ENCODE measurements around the gene BCORL1.

The BCORL1 gene

DNA sequence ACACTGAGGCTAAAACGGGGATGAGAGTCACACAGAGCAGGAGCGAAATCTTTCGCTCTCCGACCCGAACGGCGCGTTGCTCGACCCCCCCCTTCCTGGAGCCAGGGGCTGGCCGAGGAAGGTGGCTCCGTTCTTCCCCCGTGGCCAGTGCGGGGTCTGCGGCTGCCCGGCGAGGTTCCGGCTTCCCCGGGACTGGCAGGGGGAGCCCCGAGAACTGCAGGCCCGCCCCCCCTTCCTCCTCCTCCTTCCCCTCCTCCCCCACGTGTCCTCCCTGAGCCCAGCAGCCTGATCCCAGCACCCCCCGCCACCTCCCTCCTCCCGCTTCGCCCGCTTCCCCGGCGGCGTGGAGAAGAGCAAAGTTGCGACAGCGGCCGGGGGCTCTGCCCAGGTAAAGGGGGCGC is 2.4 kb upstream of the BCORL1 start:
- H3K27me3 Mint-ChIP-seq, result peaks cover 6% of the 10 kb centered on the region
- no peaks in the 10 kb centered on the region for H3K36me3 Mint-ChIP-seq (ENCODE audit: low read depth)
- H3K27ac Mint-ChIP-seq, result no peak overlapping the region
- intact Hi-C loops (cut with micrococcal nuclease), result loop anchor here (5.0 kb wide), 1 partner anchor 922 kb away; the partner anchor contains the start of gene ENOX2
- peak overlapping the region; percentile 66 for H3K4me3 Mint-ChIP-seq
- no peaks in the 10 kb centered on the region for H3K9me3 Mint-ChIP-seq
- peaks cover 14% of the 10 kb centered on the region for H3K4me1 Mint-ChIP-seq (ENCODE audit: low read depth)

DNA sequence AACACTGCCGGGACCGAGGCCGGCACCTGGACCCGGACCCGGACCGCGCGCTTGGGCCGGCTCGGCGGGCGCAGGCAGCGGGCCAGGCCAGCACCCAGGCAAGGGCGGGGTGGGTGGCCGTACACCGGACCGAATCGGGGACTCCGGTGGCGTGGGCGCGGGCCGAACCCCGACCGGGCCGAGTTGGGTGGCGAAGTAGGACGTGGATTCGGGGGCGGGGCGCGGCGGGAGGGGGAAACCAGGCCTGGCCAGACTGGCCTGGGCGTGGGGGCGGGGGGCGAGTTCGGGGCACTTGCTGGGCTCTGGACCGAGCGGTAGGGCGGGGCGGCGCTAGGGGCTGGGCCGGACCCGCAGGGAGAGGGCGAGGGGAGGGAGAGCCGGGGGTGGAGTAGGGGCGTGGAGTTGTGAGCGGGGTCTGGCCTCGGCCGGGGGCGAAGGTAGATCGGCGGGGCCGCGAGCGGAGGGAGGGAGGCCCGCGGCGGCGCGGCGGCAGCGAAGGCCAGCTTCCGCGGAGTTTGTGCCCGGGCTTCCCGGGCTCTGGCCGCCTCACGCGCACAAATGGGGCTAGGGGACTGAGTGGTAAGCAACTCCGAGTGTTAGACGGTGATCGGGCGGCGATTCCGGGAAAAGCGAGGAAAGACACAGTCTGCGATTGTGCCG is 1.8 kb upstream of the BCORL1 start:
- H3K4me3 Mint-ChIP-seq, result no peak overlapping the region

DNA sequence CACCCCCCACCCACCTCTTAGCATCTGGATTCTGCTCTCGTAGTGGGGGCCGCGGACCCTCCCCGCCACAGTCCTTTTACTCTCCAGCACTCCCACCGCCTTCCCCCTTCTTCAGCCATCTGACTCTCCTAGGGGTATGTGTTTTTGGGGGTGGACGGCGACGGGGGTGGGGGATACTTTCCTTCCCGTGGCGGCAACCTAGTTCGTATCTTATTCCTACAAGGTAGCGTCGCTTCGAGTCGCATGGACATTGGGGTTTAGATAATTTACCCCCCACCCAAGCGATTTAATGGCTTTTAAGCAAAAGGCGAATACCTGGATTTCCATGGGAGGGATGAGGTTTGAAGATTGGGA is 1.3 kb upstream of the BCORL1 start:
- Mint-ChIP-seq H3K27ac (no peak overlapping the region), H3K4me1 (ENCODE audit: low read depth) (peaks cover 19% of the 10 kb centered on the region), H3K9me3 (no peaks in the 10 kb centered on the region), H3K27me3 (peaks cover 5% of the 10 kb centered on the region), H3K4me3 (no peak overlapping the region), H3K36me3 (ENCODE audit: low read depth) (no peaks in the 10 kb centered on the region)
- intact Hi-C loops (cut with micrococcal nuclease), result loop anchor here (5.0 kb wide), 1 partner anchor 921 kb away; the partner anchor contains the start of gene ENOX2

More for the DNA sequence above, 1.8 kb upstream of the BCORL1 start:
- Mint-ChIP-seq H3K9me3 (no peaks in the 10 kb centered on the region), H3K27me3 (peaks cover 5% of the 10 kb centered on the region), H3K36me3 (ENCODE audit: low read depth) (no peaks in the 10 kb centered on the region), H3K27ac (no peak overlapping the region), H3K4me1 (ENCODE audit: low read depth) (peaks cover 19% of the 10 kb centered on the region)
- intact Hi-C loops (cut with micrococcal nuclease), result loop anchor here (5.0 kb wide), 1 partner anchor 922 kb away; the partner anchor contains the start of gene ENOX2

DNA sequence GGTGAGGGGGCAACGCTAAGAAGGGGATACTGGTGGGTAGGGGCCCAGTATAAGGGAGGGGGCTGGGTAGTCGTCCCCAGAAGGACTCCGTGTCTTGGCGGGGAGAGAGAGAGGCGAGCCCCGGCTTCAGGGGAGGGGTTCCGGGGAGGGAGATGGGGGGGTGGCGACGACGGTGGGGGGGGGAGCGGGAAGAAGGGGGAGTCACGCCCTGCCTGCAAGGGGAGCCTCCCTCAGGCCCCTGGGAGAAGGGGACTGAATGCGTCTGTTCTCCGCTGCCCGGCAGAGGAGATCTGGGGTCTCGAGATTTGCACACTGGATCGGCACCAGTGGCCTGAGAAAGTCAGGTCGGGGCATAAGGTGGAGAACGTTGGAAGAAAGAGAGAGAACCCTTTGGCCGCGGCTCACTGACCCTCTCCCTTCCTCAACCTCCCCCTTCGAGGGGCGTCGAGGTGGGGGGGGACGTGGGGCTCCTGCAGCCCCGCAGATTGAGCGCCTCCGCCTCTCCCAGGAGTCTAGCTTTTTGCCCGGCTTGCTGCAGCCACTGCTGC is 609 bp upstream of the BCORL1 start:
- no peaks in the 10 kb centered on the region for H3K9me3 Mint-ChIP-seq

DNA sequence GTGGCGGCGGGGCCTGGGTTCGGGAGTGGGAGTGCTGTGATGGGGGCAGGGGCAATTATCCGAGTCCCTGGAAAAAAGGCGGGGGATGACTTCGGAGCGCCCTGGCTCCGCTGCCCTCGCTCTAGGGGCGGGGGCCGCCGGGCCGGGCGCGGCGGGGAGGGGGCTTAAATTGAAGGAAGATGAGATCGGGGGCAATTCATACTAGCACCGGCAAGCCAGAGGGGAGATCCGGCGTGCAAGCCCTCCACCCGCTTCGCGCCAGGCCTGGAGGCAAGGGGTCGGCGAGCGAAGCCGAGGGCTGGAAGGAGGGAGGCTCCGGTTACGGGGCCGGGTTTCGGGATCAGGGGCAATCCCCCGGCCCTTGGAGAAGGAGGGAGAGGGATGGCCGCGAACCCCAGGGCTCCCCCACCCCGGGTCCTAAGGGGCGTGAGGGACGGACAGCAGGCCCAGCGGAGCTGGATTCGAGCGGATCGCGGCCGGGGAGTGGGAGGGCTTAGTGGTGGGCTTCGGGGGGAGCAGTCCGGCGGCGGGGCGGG is 1.2 kb downstream of the BCORL1 start:
- H3K36me3 Mint-ChIP-seq (ENCODE audit: low read depth), result no peaks in the 10 kb centered on the region
- no peaks in the 10 kb centered on the region for H3K9me3 Mint-ChIP-seq
- H3K4me1 Mint-ChIP-seq (ENCODE audit: low read depth), result peaks cover 34% of the 10 kb centered on the region
- no peak overlapping the region for H3K4me3 Mint-ChIP-seq
- intact Hi-C loops (cut with micrococcal nuclease), result loop anchor here (2.0 to 5.0 kb wide), 2 partner anchors 51 to 919 kb away; partner anchors contain the start of gene ENOX2
- H3K27me3 Mint-ChIP-seq, result peaks cover 3% of the 10 kb centered on the region
- H3K27ac Mint-ChIP-seq, result no peak overlapping the region

More for the DNA sequence above, 609 bp upstream of the BCORL1 start:
- H3K27ac Mint-ChIP-seq, result no peak overlapping the region
- peaks cover 5% of the 10 kb centered on the region for H3K27me3 Mint-ChIP-seq
- H3K4me1 Mint-ChIP-seq (ENCODE audit: low read depth), result peaks cover 23% of the 10 kb centered on the region
- intact Hi-C loops (cut with micrococcal nuclease), result loop anchor here (2.0 to 5.0 kb wide), 2 partner anchors 49 to 920 kb away; partner anchors contain the start of gene ENOX2
- no peaks in the 10 kb centered on the region for H3K36me3 Mint-ChIP-seq (ENCODE audit: low read depth)
- no peak overlapping the region for H3K4me3 Mint-ChIP-seq

DNA sequence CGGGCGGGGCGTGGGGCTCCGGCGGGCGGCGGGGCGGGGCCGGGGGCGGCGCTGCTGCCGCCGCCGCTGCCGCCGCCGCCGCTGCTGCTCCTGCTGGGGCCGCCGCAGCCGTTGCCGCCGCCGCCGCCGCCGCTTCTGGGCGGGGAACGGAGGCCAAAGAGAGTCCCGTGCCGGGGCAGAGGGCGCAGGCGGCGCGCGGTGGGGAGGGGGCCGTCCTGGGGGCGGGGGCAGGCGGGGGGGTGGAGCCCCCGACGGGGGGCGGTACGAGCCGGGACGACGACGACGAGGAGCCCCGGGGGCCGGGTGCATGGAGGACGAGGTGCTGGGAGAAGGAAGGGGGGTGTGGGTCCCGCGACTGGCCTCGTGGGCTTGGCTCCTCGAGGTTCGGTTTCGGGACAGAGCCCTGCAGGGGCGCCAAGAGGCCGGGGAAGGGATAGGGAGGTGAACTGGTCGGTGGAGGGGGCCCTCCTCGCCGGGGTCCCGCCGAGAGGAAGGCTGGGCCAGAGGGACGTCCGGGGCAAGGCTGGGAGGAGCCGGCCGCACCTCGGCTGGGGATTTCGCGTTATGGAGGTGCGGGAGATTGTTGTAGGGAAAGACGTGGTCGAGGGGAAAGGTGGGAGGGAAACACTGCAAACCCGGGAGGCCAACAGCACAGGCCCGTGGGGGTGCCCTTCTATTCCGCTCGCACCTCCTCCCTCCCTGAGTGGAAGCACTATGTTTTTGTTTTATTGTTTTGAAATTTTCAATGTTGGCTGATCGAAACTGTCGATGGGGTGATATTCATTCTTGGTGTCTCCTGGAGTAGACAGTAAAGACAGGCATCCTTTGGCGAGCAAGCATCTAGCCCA is 1.9 kb downstream of the BCORL1 start:
- Mint-ChIP-seq H3K27me3 (peaks cover 3% of the 10 kb centered on the region), H3K4me1 (ENCODE audit: low read depth) (peaks cover 30% of the 10 kb centered on the region), H3K36me3 (ENCODE audit: low read depth) (no peaks in the 10 kb centered on the region), H3K27ac (peak overlapping the region; percentile 72), H3K4me3 (peak overlapping the region; percentile 84), H3K9me3 (no peaks in the 10 kb centered on the region)
- intact Hi-C loops (cut with micrococcal nuclease), result loop anchor here (5.0 kb wide), 1 partner anchor 918 kb away; the partner anchor contains the start of gene ENOX2

DNA sequence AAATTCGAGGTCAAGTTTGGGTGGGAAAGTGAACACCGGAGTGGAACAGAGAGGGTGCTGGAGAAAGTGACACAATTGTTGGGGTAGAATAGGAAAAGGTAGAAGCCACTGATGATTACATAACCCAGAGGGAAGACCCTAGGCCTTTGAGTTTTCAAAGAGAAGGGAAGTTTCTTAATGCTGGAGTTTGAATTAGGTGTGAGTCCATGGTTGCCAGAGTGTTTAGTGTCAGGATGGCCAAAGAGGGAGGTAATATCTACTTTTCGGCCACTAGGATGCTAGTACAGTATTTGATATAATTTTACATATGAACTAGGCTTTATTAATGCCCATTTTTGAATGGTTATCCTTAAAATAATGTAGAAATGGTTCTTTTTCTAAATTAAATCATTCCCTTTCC is 5.4 kb downstream of the BCORL1 start:
- Mint-ChIP-seq H3K4me3 (no peak overlapping the region), H3K4me1 (ENCODE audit: low read depth) (peaks cover 29% of the 10 kb centered on the region), H3K36me3 (ENCODE audit: low read depth) (no peaks in the 10 kb centered on the region), H3K9me3 (no peaks in the 10 kb centered on the region), H3K27ac (peak overlapping the region; percentile 18), H3K27me3 (peaks cover 3% of the 10 kb centered on the region)
- intact Hi-C loops (cut with micrococcal nuclease), result loop anchor here (5.0 kb wide), 1 partner anchor 39 kb away; no protein-coding TSS in a partner anchor

DNA sequence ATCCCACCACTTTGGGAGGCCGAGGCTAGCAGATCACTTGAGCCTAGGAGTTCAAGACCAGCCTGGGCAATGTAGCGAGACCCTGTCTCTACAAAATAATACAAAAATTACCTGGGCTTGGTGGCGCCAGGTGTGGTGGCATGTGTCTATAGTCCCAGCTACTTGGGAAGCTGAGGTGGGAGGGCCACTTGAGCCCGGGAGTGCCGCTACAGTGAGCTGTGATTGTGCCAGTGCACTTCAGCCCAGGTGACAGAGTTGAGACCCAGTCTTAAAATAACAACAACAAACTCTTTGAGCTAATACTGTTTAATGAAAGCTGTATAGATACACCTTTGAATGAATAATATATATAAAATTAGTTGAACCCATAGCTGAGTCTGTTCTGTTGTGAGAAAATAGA is 9.7 kb downstream of the BCORL1 start:
- Mint-ChIP-seq H3K36me3 (ENCODE audit: low read depth) (no peaks in the 10 kb centered on the region), H3K27me3 (no peaks in the 10 kb centered on the region), H3K4me1 (ENCODE audit: low read depth) (peaks cover 35% of the 10 kb centered on the region), H3K9me3 (no peaks in the 10 kb centered on the region), H3K27ac (no peak overlapping the region), H3K4me3 (no peak overlapping the region)
- intact Hi-C loops (cut with micrococcal nuclease), result no loop called here

DNA sequence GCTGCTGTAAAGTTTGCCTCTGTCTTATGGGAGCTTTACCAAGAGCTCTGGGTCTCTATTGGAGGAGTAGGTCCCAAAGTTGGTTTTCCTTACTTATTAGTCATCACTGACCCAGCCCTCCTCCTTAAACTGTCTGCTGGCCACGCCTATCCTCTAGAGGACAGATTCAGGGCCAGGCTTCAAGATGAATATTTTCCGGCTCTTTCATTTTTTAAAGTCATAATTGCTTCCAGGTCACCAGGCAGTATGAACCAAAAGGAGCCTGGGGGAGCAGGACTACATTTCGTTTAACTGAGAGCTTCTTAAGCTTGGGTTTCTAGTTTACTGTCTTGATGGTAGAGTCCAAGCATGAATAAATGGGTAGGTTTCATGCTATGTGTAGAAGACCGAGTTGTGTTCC is 13.7 kb downstream of the BCORL1 start:
- H3K27me3 Mint-ChIP-seq, result no peaks in the 10 kb centered on the region
- peaks cover 35% of the 10 kb centered on the region for H3K4me1 Mint-ChIP-seq (ENCODE audit: low read depth)
- peaks cover 8% of the 10 kb centered on the region for H3K36me3 Mint-ChIP-seq (ENCODE audit: low read depth)
- no peak overlapping the region for H3K4me3 Mint-ChIP-seq
- H3K9me3 Mint-ChIP-seq, result no peaks in the 10 kb centered on the region
- peak overlapping the region; percentile 45 for H3K27ac Mint-ChIP-seq
- intact Hi-C loops (cut with micrococcal nuclease), result no loop called here

DNA sequence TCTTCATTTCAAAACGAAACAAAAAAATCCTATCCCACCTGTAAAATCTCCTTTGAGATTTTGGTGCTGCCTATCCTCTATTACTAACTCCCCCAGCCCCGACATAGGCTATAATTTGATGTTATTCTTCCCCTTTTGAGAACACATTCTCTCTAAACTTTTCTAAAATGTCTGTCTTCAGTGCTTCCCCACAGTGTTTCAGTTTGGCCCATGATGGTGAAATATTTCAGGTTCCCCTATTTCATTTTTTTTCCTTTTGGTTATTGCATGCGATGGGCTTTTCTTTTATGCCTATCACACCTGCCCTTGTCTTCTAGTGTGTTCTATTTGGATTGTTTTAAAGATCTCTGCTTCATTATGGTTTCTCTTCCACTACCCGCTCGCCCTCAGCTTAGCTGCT is 14.7 kb downstream of the BCORL1 start:
- Mint-ChIP-seq H3K36me3 (ENCODE audit: low read depth) (peaks cover 14% of the 10 kb centered on the region), H3K27ac (peak overlapping the region; percentile 79), H3K9me3 (no peaks in the 10 kb centered on the region), H3K4me1 (ENCODE audit: low read depth) (peaks cover 45% of the 10 kb centered on the region), H3K4me3 (peak overlapping the region; percentile 6), H3K27me3 (no peaks in the 10 kb centered on the region)
- intact Hi-C loops (cut with micrococcal nuclease), result no loop called here

DNA sequence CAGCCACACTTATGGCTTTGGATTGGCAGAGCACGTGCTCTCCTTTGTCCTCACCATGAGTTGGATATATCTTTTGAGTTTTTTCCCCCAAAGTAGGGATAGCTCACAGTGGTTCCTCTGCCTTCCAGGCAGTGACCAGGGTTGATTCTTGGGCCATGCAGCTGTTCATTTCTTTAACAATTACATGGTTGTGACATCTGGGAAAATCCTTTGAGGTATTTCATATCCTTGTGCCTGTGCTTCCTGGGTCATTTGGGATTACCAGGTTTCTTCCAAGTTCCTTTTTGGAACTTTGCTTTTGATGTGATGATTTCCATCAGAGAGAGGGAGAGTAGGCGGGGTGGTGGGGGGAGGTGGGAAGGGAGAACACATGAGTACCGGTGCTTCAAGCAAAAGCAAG is 15.6 kb downstream of the BCORL1 start:
- Mint-ChIP-seq H3K27ac (no peak overlapping the region), H3K4me1 (ENCODE audit: low read depth) (peaks cover 54% of the 10 kb centered on the region), H3K36me3 (ENCODE audit: low read depth) (peaks cover 21% of the 10 kb centered on the region), H3K9me3 (no peaks in the 10 kb centered on the region), H3K27me3 (no peaks in the 10 kb centered on the region), H3K4me3 (no peak overlapping the region)
- intact Hi-C loops (cut with micrococcal nuclease), result no loop called here

DNA sequence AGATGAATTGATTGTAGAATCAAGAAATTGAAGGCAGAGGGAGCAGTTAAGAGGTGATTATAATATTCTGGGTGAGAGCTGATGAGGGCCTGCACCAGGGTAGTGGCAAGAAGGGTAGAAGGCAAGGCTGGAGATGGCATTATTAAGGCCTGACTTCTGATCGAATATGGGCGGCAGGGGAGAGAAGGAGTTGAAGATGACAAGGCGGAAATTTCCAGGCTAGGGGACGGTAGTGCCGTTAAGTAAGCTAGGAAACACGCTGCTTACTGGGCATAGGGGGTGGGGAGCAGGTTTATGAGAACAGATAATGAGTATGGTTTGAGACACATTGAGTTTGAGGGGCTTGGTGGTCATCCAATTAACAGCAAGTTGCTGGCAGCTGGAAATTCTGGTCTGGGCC is 19.5 kb downstream of the BCORL1 start:
- Mint-ChIP-seq H3K4me3 (no peak overlapping the region), H3K9me3 (no peaks in the 10 kb centered on the region), H3K27ac (peak overlapping the region; percentile 9), H3K27me3 (no peaks in the 10 kb centered on the region), H3K4me1 (ENCODE audit: low read depth) (peaks cover 32% of the 10 kb centered on the region), H3K36me3 (ENCODE audit: low read depth) (peaks cover 46% of the 10 kb centered on the region)
- intact Hi-C loops (cut with micrococcal nuclease), result no loop called here

DNA sequence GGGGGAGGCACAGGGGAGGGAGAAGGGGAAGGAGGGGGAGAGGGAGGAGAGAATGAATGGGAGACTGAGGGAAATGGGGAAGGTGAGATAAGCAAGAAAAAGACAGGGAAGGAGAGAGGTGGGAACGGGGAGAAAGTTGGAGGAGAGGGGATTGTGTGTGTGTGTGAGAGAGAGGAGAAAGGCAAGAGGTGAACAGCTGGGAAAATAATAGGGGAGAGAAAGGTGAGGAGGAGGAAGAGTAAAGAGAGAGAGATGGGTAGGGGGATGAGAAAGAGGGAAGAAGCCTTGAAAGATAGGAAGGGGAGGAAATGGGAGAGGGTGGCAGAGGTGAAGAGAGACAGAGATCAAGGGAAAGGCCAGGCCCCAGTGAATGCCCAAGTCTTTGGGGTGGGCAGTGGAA is 20.1 kb downstream of the BCORL1 start:
- H3K27ac Mint-ChIP-seq, result peak overlapping the region; percentile 9

More for the DNA sequence above, 20.1 kb downstream of the BCORL1 start:
- H3K4me1 Mint-ChIP-seq (ENCODE audit: low read depth), result peaks cover 26% of the 10 kb centered on the region
- H3K9me3 Mint-ChIP-seq, result no peaks in the 10 kb centered on the region
- no peaks in the 10 kb centered on the region for H3K27me3 Mint-ChIP-seq
- no peak overlapping the region for H3K4me3 Mint-ChIP-seq
- peaks cover 51% of the 10 kb centered on the region for H3K36me3 Mint-ChIP-seq (ENCODE audit: low read depth)
- intact Hi-C loops (cut with micrococcal nuclease), result no loop called here
